Stomach (tissue), 4 donors: ENCODE results near the gene PARP1.

ENCODE experiments used
- CTCF ChIP-seq, 7 experiments: fragments of 450-650 bp in 4 of 7; fragments of 200-600 bp in 3 of 7; sonication (generic) in 3 of 7; IDR thresholded peaks; one replicate each; pipeline ENCODE4 v1.5.1; 2016 to 2019; ENCODE audit warnings: antibody characterized with exemption in 7 of 7, control low read depth in 2 of 7, mild to moderate bottlenecking in 1 of 7
- EP300 ChIP-seq: sonication (generic); formaldehyde crosslinking; IDR thresholded peaks from one replicate; pipeline ENCODE4 v1.6.1; 2017; ENCODE audit warnings: antibody characterized with exemption
- POLR2A ChIP-seq, 4 donors: fragments of 450-650 bp; IDR thresholded peaks; one replicate each; pipeline ENCODE4 v1.6.1; 2016; ENCODE audit warnings: antibody characterized with exemption in 4 of 4, control low read depth in 2 of 4, mild to moderate bottlenecking in 1 of 4, moderate library complexity in 1 of 4
- POLR2AphosphoS5 ChIP-seq, 3 donors: sonication (generic); formaldehyde crosslinking; IDR thresholded peaks; one replicate each; pipeline ENCODE4 v1.6.1; 2016; ENCODE audit warnings: antibody characterized with exemption in 3 of 3

DNA sequence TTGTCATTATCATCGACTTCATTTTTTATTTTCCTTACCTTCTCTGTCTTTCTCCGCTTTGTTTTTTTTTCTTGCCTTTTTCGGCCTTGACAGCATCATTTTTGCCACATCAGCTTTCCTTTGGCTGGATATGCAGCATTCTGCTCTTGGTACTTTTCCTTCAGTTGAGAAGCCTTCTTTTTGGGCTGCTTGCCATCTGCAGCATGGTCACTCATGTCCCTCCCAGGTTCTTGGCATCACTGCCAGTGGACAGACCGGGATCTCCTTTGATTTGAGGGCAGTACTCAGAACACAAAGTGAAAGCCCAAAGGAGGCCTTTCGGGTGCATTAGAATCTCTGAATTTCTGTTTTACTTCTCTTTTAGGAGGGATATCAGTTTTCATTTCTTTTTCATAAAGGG lies 3.7 kb upstream of the PARP1 start:
- TF ChIP-seq CTCF (IDR thresholded peaks at IDR 0.05) = no peak
- no peak for TF ChIP-seq EP300
- no peak for TF ChIP-seq POLR2AphosphoS5 (IDR thresholded peaks at IDR 0.05)
- TF ChIP-seq POLR2A (IDR thresholded peaks at IDR 0.05) = no peak
